Omental fat pad (tissue), 4 donors: ENCODE data around the gene CDCA7L. TPM values are rescaled to one million over a fixed set of nuclear protein-coding genes. Genes with fewer than 3 reads are reported as not detected.

Source experiments
- ATAC-seq: fragments of 150-250 bp; one replicate; pipeline ENCODE4 v1.9.1; 2016; ENCODE audit warnings: mild to moderate bottlenecking, moderate library complexity; ENCODE audit not compliant: low FRiP score
- DNase-seq: peaks from one replicate; pipeline ENCODE4 v3.0.0-alpha.2; 2019; ENCODE audit warnings: low spot score
- total RNA-seq, 4 donors: library from RNA; depleted of rRNA; stranded (reverse); fragments of >200 nt; gene quantifications; one replicate each; pipeline ENCODE4 v1.1.0, GENCODE V29; 2016
- TF ChIP-seq, protein P1 (sequence below), 3 donors: fragments of 450-650 bp; IDR thresholded peaks; one replicate each; pipeline ENCODE4 v1.5.1; 2016 to 2017; ENCODE audit warnings: antibody characterized with exemption in 3 of 3, mild to moderate bottlenecking in 3 of 3, moderate library complexity in 2 of 3

The CDCA7L gene
- total RNA-seq, 4 donors from 2014 or later, result 8.2 to 20.0 (median 10.6) TPM

DNA sequence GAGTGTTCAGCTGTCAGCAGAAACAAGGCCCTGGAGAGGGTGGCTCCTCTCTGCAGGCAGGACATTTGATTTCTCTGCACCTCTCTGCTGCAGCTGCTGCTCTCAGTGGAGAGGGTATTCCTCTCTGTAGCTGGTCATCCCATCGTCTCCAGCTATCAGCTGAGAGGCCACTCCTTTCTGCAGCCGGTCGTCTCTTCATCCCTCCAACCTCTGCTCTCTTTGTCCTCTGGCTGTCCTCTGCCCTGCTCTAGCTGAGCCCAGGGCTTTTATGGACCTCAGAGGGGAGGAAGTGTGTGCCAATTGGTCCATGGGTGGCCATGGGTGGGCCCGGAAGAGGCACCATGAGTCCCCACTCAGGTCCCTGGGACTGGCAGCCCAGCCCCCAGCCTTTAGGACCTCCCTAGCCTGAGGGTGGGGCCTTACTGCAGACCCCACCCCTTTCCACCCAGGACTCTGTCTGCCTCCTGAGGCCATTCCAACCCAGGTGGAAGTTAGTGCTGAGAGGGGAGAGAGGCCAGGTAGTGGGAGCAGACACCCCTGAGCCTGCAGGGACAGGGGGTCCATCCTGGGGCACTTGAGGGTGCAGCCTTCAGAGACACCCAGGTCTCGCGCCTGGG is 26.2 kb upstream of the CDCA7L start:
- no peak for DNase-seq
- TF ChIP-seq, protein P1, sequence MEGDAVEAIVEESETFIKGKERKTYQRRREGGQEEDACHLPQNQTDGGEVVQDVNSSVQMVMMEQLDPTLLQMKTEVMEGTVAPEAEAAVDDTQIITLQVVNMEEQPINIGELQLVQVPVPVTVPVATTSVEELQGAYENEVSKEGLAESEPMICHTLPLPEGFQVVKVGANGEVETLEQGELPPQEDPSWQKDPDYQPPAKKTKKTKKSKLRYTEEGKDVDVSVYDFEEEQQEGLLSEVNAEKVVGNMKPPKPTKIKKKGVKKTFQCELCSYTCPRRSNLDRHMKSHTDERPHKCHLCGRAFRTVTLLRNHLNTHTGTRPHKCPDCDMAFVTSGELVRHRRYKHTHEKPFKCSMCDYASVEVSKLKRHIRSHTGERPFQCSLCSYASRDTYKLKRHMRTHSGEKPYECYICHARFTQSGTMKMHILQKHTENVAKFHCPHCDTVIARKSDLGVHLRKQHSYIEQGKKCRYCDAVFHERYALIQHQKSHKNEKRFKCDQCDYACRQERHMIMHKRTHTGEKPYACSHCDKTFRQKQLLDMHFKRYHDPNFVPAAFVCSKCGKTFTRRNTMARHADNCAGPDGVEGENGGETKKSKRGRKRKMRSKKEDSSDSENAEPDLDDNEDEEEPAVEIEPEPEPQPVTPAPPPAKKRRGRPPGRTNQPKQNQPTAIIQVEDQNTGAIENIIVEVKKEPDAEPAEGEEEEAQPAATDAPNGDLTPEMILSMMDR (IDR thresholded peaks at IDR 0.05), result no peak
- no peak for ATAC-seq

DNA sequence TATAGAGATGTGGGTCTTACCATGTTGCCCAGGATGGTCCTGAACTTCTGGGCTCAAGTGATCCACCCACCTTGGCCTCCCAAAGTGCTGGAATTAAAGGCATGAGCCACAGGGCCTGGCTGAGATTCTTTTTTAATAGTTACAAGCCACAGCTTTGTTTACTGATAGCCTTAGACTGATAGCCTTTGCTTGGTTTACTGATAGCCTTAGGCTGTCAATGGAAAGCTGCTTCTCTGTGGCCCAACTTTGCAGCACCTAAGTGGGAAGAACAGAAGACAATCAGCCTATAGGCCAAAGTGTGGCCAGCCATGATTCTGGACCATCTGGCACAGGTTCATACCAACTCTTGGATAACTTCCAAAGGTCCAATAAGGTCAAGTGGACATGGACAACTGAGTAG is 24.1 kb upstream of the CDCA7L start:
- ATAC-seq (no peak), DNase-seq (no peak)
- TF ChIP-seq, protein P1 (IDR thresholded peaks at IDR 0.05), result no peak

DNA sequence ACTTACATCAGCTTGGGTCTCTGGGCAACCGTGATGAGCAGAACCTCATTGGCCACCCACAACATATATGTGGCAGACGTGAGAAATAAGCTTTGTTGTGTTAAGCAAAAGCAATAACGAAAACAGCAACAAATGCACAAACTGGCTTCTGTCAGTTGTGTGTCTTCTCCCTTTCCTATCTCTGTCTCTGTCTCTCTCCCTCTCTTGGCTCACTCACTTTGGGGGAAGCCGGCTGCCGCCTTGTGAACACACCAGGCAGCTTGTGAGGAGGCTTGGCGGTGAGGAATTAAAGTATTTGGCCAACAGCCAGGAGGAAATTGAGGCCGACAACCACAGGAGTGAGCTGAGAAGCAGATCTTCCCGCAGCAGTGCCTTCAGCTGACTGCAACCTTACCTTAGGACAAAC is 21.9 kb upstream of the CDCA7L start:
- DNase-seq (no peak), ATAC-seq (no peak)
- TF ChIP-seq, protein P1 (IDR thresholded peaks at IDR 0.05), result no peak

DNA sequence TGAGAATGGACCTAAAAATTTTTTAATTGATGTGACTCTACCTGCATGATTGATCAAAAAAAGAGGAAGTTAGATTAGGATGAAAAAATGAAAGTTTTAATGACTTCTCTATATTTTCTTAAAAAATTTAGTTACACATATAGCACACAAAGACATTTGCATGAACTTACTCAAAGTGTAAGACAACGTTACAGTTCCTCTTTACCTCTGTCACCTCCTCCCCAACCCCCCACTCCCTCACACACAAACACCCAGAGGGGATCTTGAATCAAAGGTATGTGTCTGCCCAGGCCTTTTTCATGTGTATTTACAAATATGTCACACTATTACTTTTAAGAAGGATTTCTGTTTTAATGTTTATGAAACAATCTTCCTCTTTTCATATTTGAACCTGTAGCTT is 20.6 kb upstream of the CDCA7L start:
- TF ChIP-seq, protein P1 (IDR thresholded peaks at IDR 0.05), result no peak
- ATAC-seq, result no peak
- DNase-seq, result no peak

DNA sequence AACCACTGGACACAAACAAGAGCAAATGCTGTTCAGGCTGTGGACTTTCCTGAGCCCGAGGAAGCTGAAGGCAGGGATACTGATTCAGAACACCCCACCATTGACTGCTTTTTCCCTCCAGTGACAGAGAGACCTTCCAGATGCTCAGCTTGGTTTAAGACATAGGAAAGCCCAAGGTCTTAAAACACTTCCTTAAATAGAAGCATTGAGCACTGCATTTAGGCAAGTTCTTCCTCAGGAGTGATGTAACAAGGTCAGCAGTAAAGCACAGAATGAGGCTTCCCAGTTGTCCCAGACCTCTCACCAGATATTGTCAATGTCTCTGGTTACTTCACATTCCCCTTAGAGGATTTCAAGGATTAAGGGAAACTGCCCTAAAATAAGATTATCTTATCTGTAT is 19.6 kb upstream of the CDCA7L start:
- DNase-seq (no peak), ATAC-seq (no peak)
- TF ChIP-seq, protein P1 (IDR thresholded peaks at IDR 0.05), result no peak

DNA sequence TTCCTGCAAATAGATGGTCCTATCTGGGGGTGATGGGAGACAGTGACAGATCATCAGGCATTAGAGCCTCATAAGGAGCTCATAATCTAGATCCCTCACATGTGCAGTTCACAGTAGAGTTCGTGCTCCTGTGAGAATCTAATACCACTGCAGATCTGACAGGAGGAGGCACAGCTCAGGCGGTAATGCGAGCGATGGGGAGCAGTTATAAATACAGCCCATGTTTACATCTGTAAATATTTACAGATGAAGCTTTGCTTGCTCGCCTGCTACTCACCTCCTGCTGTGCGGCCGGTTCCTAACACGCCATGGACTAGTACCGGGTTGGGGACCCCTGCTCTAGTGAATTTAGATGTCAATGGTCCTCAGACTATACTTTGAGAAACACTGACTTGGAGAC is 17.0 kb upstream of the CDCA7L start:
- TF ChIP-seq, protein P1 (IDR thresholded peaks at IDR 0.05), result no peak
- ATAC-seq, result no peak
- DNase-seq, result no peak

DNA sequence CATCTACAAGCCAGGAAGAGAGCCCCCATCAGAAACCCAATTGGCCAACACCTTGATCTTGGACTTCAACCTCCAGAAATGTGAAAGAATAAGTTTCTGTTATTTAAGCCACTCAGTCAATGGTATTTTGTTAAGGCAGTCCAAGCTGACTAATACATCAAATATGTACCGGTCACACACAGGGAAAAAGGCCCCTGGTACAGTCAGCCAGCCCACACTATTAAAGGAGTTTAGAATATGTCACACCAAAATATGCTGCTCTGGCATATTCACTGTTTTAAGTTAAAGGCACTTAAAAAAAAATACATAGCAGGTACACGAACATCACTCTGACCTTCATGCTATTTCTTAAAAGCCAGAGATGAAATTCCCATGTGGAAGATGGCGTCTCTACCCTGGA is 15.2 kb upstream of the CDCA7L start:
- ATAC-seq (no peak), DNase-seq (no peak)
- TF ChIP-seq, protein P1 (IDR thresholded peaks at IDR 0.05), result no peak
